Activated CD8-positive, alpha-beta T cell treated with anti-CD3 and anti-CD28 coated beads for 36 hours (primary cell): ENCODE results near the gene HARBI1. TPM values are rescaled to one million over a fixed set of nuclear protein-coding genes. Genes with fewer than 3 reads are reported as not detected.

Experiments used
- ATAC-seq: fragments of 200-7000 bp; cut with Tn5 transposase; one replicate; pipeline ENCODE4 v1.10.0; 2021; ENCODE audit warnings: mild to moderate bottlenecking, moderate library complexity
- CTCF ChIA-PET: fragments of 350-600 bp; sonication (Branson Sonifier 250); formaldehyde crosslinking; loops from one replicate; lab custom pipeline; 2021; ENCODE audit warnings: antibody characterized with exemption; lab: Charles Lee
- POLR2A ChIA-PET: fragments of 350-600 bp; sonication (Branson Sonifier 250); formaldehyde crosslinking; loops from one replicate; lab custom pipeline; 2021; ENCODE audit warnings: antibody characterized with exemption; lab: Charles Lee
- DNase-seq: peaks from one replicate; pipeline ENCODE4 v3.0.0-alpha.2; 2020
- H3K27ac Mint-ChIP-seq: one replicate; pipeline ENCODE4 v1.8.0; 2021; ENCODE audit warnings: mild to moderate bottlenecking, mixed read lengths
- H3K27me3 Mint-ChIP-seq: one replicate; pipeline ENCODE4 v1.8.0; 2021; ENCODE audit warnings: mixed read lengths
- H3K36me3 Mint-ChIP-seq: one replicate; pipeline ENCODE4 v1.8.0; 2021; ENCODE audit warnings: low read depth, mixed read lengths
- H3K4me1 Mint-ChIP-seq: one replicate; pipeline ENCODE4 v1.8.0; 2021; ENCODE audit warnings: low read depth, mixed read lengths
- H3K4me3 Mint-ChIP-seq: one replicate; pipeline ENCODE4 v1.8.0; 2021; ENCODE audit warnings: mild to moderate bottlenecking, moderate library complexity, mixed read lengths
- H3K9me3 Mint-ChIP-seq: one replicate; pipeline ENCODE4 v1.8.0; 2021; ENCODE audit warnings: mixed read lengths
- intact Hi-C: fragments of 100-400 bp; cut with micrococcal nuclease; formaldehyde crosslinking; loops from one replicate; pipeline ENCODE4 v1.10.0; 2022
- total RNA-seq, 2 experiments: library from RNA; stranded (reverse); gene quantifications; one replicate each; pipeline ENCODE4 v1.2.3, GENCODE V29; 2021
- TF ChIP-seq, protein P1 (sequence below): fragments of 200-600 bp; IDR thresholded peaks from one replicate; pipeline ENCODE4 v1.8.0; 2022; ENCODE audit warnings: antibody characterized with exemption, mild to moderate bottlenecking

Gene HARBI1
- total RNA-seq, 2 experiments from 2014 or later, result 3.1 to 3.3 TPM

DNA sequence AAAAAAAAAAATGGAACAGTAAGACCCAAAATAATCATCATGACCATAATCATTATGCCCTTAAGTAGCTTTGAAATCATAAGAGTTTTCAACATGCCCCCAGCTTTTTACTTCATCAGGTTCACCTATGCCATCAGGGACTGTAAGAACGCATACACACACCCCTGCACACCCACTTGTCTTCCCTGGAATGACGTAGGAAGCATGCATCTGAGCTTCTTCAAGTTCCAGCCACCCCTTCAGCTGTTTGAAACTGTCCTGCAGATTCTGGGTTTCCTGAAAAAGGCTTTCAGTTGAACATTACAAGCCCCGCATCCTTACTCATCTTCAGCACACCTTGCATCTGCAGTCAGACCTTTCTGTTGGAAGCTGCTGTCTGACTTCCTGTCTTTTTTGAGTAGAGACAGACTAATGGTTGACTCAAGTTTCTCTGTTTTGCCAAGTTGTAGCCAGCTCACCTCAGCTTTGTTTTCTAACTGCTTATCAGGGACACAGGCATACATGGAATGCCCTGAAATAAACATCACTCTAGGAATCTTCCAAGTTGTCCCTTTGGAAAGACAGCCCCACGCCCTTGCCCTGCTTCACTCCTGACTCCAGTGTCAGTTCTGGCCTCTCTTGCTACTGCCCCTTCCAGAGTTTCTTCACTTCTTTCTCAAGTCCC, 46.4 kb upstream of the HARBI1 start:
- TF ChIP-seq, protein P1, sequence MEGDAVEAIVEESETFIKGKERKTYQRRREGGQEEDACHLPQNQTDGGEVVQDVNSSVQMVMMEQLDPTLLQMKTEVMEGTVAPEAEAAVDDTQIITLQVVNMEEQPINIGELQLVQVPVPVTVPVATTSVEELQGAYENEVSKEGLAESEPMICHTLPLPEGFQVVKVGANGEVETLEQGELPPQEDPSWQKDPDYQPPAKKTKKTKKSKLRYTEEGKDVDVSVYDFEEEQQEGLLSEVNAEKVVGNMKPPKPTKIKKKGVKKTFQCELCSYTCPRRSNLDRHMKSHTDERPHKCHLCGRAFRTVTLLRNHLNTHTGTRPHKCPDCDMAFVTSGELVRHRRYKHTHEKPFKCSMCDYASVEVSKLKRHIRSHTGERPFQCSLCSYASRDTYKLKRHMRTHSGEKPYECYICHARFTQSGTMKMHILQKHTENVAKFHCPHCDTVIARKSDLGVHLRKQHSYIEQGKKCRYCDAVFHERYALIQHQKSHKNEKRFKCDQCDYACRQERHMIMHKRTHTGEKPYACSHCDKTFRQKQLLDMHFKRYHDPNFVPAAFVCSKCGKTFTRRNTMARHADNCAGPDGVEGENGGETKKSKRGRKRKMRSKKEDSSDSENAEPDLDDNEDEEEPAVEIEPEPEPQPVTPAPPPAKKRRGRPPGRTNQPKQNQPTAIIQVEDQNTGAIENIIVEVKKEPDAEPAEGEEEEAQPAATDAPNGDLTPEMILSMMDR, result no peak
- Mint-ChIP-seq H3K4me3 (no peak overlapping the region), H3K27me3 (no peaks in the 10 kb centered on the region), H3K4me1 (no peaks in the 10 kb centered on the region), H3K36me3 (peaks cover 23% of the 10 kb centered on the region), H3K27ac (no peak overlapping the region), H3K9me3 (no peaks in the 10 kb centered on the region)
- intact Hi-C loops, result no loop called here
- DNase-seq (no peak), ATAC-seq (no peak)
- ChIA-PET POLR2A (interaction anchor here (0.8 kb wide), 1 partner anchor 172 kb away, joined by 3 read pairs; no protein-coding TSS in a partner anchor), CTCF (interaction anchor here (1.5 kb wide), 1 partner anchor 46 kb away, joined by 3 read pairs; the partner anchor contains the start of genes ATG13 and HARBI1)

DNA sequence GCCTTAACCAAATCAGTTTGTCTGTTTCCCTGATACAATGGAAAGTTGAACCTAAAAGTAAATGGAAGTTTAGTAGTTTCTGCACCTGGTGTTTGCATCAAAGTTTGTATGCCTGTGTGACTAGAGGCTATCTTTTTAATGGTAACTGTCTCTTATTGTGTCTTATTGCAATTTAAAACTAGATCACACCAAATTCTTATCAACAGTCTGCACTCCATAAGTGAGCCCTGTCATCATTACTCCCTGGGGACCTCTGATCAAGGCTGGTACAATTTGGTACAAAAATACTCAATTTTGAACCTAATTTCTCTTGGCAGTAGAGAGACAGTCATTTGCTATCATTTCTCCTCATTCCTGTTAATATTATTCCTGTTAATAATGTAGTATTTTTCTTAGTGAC, 45.3 kb upstream of the HARBI1 start:
- Mint-ChIP-seq H3K27me3 (no peaks in the 10 kb centered on the region), H3K27ac (no peak overlapping the region), H3K9me3 (no peaks in the 10 kb centered on the region), H3K4me3 (no peak overlapping the region), H3K4me1 (no peaks in the 10 kb centered on the region), H3K36me3 (peaks cover 24% of the 10 kb centered on the region)
- TF ChIP-seq, protein P1, result no peak
- POLR2A ChIA-PET, result no interaction called here
- DNase-seq, result no peak
- no peak for ATAC-seq
- CTCF ChIA-PET, result interaction anchor here (1.2 to 1.5 kb wide), 2 partner anchors 9 to 45 kb away, joined by 3 to 4 read pairs; partner anchors contain the start of genes ATG13 and HARBI1
- intact Hi-C loops, result no loop called here

DNA sequence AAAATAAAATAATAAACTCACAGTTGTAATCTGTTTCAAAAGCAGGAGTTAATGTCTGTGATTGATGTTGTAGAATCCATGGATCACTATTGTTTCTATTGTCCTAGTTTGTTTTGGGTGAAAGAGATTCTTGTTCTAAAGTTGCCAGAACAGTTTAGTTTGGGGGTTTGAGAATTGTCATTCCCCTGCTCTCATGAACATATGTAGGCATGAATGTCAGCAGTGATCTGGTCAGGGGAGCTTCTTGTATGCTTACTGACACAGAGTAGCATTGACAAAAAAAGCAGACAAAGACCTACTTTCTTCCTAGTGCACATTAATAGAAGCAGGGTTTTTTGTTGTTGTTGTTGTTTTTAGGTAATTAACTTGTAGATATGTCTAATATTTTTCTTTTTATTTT, 44.8 kb upstream of the HARBI1 start:
- ChIA-PET CTCF (interaction anchor here (1.2 kb wide), 1 partner anchor 9 kb away, joined by 4 read pairs; no protein-coding TSS in a partner anchor), POLR2A (no interaction called here)
- H3K4me3 Mint-ChIP-seq, result no peak overlapping the region
- TF ChIP-seq, protein P1, result no peak
- no peak overlapping the region for H3K27ac Mint-ChIP-seq
- no peaks in the 10 kb centered on the region for H3K9me3 Mint-ChIP-seq
- no peaks in the 10 kb centered on the region for H3K4me1 Mint-ChIP-seq
- ATAC-seq (no peak), DNase-seq (no peak)
- H3K27me3 Mint-ChIP-seq, result no peaks in the 10 kb centered on the region
- intact Hi-C loops, result no loop called here
- H3K36me3 Mint-ChIP-seq, result peaks cover 24% of the 10 kb centered on the region

DNA sequence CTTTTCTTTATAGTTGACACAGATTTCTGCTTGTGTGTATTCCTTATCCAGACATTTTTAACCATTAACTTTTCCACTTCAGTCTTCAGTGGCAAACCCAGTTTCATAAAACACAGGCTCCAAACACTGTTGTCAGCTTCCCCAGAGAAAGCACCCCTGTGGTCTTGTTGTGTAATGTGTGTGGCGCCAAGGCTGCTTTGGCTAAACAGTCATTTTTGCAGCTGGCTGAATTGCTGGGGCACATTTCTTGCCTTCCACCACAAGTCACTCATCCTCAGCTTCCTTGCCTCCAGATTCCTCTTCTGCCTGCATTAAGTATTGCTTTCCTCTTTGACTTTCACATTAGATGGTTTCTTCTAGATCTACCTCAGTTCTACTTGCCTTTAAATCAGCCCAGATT, 42.9 kb upstream of the HARBI1 start:
- no peak for ATAC-seq
- no peaks in the 10 kb centered on the region for H3K9me3 Mint-ChIP-seq
- no peak for DNase-seq
- CTCF ChIA-PET, result interaction anchor here (0.5 to 1.4 kb wide), 6 partner anchors 8 to 420 kb away, joined by 3 to 5 read pairs (median 3); partner anchors contain the start of genes ATG13 and HARBI1
- H3K36me3 Mint-ChIP-seq, result peaks cover 21% of the 10 kb centered on the region
- H3K27ac Mint-ChIP-seq, result no peak overlapping the region
- no peak overlapping the region for H3K4me3 Mint-ChIP-seq
- POLR2A ChIA-PET, result interaction anchor here (1.1 kb wide), 1 partner anchor 15 kb away, joined by 4 read pairs; no protein-coding TSS in a partner anchor
- TF ChIP-seq, protein P1, result no peak
- H3K4me1 Mint-ChIP-seq, result no peaks in the 10 kb centered on the region
- intact Hi-C loops, result no loop called here
- no peaks in the 10 kb centered on the region for H3K27me3 Mint-ChIP-seq

DNA sequence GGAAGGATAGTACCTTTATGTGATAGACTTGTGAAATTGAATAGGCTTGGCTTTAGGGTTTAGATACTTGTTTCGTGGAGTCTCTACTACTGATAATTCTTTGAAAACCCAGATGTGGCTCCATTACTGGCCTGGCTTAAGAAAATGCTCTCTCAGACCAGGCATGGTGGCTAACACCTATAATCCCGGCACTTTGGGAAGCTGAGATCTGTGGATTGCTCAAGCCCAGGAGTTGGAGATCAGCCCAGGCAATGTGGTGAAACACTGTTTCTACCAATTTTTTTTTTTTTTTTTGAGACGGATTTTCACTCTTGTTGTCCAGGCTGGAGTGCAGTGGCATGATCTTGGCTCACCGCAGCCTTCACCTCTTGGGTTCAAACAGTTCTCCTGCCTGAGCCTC, 41.2 kb upstream of the HARBI1 start:
- POLR2A ChIA-PET, result interaction anchor here (0.6 kb wide), 1 partner anchor 1331 kb away, joined by 4 read pairs; no protein-coding TSS in a partner anchor
- H3K4me3 Mint-ChIP-seq, result no peak overlapping the region
- DNase-seq (no peak), ATAC-seq (no peak)
- TF ChIP-seq, protein P1, result no peak
- H3K4me1 Mint-ChIP-seq, result no peaks in the 10 kb centered on the region
- intact Hi-C loops, result no loop called here
- peaks cover 17% of the 10 kb centered on the region for H3K36me3 Mint-ChIP-seq
- CTCF ChIA-PET, result interaction anchor here (0.7 to 2.0 kb wide), 2 partner anchors 12 to 444 kb away, joined by 3 to 4 read pairs; no protein-coding TSS in a partner anchor
- no peak overlapping the region for H3K27ac Mint-ChIP-seq
- H3K27me3 Mint-ChIP-seq, result no peaks in the 10 kb centered on the region
- no peaks in the 10 kb centered on the region for H3K9me3 Mint-ChIP-seq
